Pericardium fibroblast (primary cell): Measurements from ENCODE around the gene CERK. TPM values are rescaled to one million over a fixed set of nuclear protein-coding genes. Genes with fewer than 3 reads are reported as not detected.

ENCODE experiments used
- total RNA-seq: library from RNA; depleted of rRNA; stranded (reverse); fragments of >200 nt; gene quantifications from 2 replicates; pipeline ENCODE4 v1.2.3, GENCODE V29; 2015

CERK gene, protein sequence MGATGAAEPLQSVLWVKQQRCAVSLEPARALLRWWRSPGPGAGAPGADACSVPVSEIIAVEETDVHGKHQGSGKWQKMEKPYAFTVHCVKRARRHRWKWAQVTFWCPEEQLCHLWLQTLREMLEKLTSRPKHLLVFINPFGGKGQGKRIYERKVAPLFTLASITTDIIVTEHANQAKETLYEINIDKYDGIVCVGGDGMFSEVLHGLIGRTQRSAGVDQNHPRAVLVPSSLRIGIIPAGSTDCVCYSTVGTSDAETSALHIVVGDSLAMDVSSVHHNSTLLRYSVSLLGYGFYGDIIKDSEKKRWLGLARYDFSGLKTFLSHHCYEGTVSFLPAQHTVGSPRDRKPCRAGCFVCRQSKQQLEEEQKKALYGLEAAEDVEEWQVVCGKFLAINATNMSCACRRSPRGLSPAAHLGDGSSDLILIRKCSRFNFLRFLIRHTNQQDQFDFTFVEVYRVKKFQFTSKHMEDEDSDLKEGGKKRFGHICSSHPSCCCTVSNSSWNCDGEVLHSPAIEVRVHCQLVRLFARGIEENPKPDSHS
- 20.4 and 25.9 TPM in 2 replicates for total RNA-seq

GRCh38 chr22:46737976-46738646 is at the start of gene CERK:
TSS of gene CERK (minus strand) at chr22:46738252. CDS start at chr22:46738148, 104 bp downstream.

GRCh38 chr22:46762238-46763050 is 24.4 kb upstream of the CERK start, which contains the start of gene TBC1D22A:
TSS of gene TBC1D22A (plus strand) at chr22:46762650. CDS start at chr22:46762787, 137 bp downstream.

Other genes with a start within 250 kb of the CERK start
- 1.1 and 2.8 TPM in 2 replicates for gene CELSR1, start 200.6 kb downstream of the CERK start, total RNA-seq
- gene GRAMD4, start 117.9 kb downstream of the CERK start, total RNA-seq, result 25.8 and 26.8 TPM in 2 replicates
- 17.3 and 19.2 TPM in 2 replicates for gene TBC1D22A, start 24.4 kb upstream of the CERK start, total RNA-seq